ENCODE results near the gene MYOM3. TPM values are rescaled to one million over a fixed set of nuclear protein-coding genes. Genes with fewer than 3 reads are reported as not detected.
A peak's percentile ranks its signal among the peaks of the same experiment; 100 is the strongest.
"Not testable (repeated sequence)": the region's sequence is repeated elsewhere in the genome, so short reads cannot be mapped to it uniquely, and the experiment has no call there.

MYOM3 gene
- total and polyA plus RNA-seq, 4 donors: 0.11 to 0.98 (median 0.31) TPM

GRCh38 chr1:24012878-24013277 lies 99.1 kb downstream of the MYOM3 start:
- not testable (repeated sequence) for H3K36me3 ChIP-seq (ENCODE audit: control insufficient read depth, insufficient read depth, low read length); H3K4me1 ChIP-seq (ENCODE audit: control insufficient read depth, insufficient read depth, low read length); DNase-seq (ENCODE audit: low read depth in 4 of 6, low spot score in 6 of 6); H3K27ac ChIP-seq (ENCODE audit: low read depth, low read length); H3K9me3 ChIP-seq (ENCODE audit: control insufficient read depth, insufficient read depth, low read length); H3K27me3 ChIP-seq (ENCODE audit: control insufficient read depth, insufficient read depth, low read length); H3K4me3 ChIP-seq (ENCODE audit: low read depth, low read length)
- no CpG with 5 or more reads among the region's 8 CpGs for WGBS (ENCODE audit: insufficient coverage)

GRCh38 chr1:24010650-24011049 lies 101.3 kb downstream of the MYOM3 start:
- no peaks in the 10 kb centered on the region for H3K9me3 ChIP-seq (ENCODE audit: control insufficient read depth, insufficient read depth, low read length)
- H3K27ac ChIP-seq (ENCODE audit: low read depth, low read length): no peak overlapping the region
- WGBS (ENCODE audit: insufficient coverage): 71% methylated on average over 3 of the region's 5 CpGs
- H3K4me1 ChIP-seq (ENCODE audit: control insufficient read depth, insufficient read depth, low read length): no peaks in the 10 kb centered on the region
- H3K36me3 ChIP-seq (ENCODE audit: control insufficient read depth, insufficient read depth, low read length): no peaks in the 10 kb centered on the region
- H3K4me3 ChIP-seq (ENCODE audit: low read depth, low read length): no peak overlapping the region
- H3K27me3 ChIP-seq (ENCODE audit: control insufficient read depth, insufficient read depth, low read length): no peaks in the 10 kb centered on the region
- no peak for DNase-seq (ENCODE audit: low read depth in 4 of 6, low spot score in 6 of 6)

- H3K4me1 ChIP-seq (ENCODE audit: control insufficient read depth, insufficient read depth, low read length): no peaks in the 10 kb centered on the region
- 86% methylated on average over 1 of the region's 1 CpG for WGBS (ENCODE audit: insufficient coverage)
- no peaks in the 10 kb centered on the region for H3K36me3 ChIP-seq (ENCODE audit: control insufficient read depth, insufficient read depth, low read length)
- DNase-seq (ENCODE audit: low read depth in 4 of 6, low spot score in 6 of 6): no peak
- no peak overlapping the region for H3K27ac ChIP-seq (ENCODE audit: low read depth, low read length)
- H3K9me3 ChIP-seq (ENCODE audit: control insufficient read depth, insufficient read depth, low read length): no peaks in the 10 kb centered on the region
- H3K27me3 ChIP-seq (ENCODE audit: control insufficient read depth, insufficient read depth, low read length): no peaks in the 10 kb centered on the region
- no peak overlapping the region for H3K4me3 ChIP-seq (ENCODE audit: low read depth, low read length)
Observed at GRCh38 chr1:24009406-24009805, 102.5 kb downstream of the MYOM3 start.

GRCh38 chr1:24008574-24009184 lies 103.3 kb downstream of the MYOM3 start:
- peak in 2 of 6 donors; percentile 51 to 76 for DNase-seq (ENCODE audit: low read depth in 4 of 6, low spot score in 6 of 6)

GRCh38 chr1:24007079-24007478 lies 104.9 kb downstream of the MYOM3 start:
- Histone ChIP-seq H3K27me3 (ENCODE audit: control insufficient read depth, insufficient read depth, low read length) (no peaks in the 10 kb centered on the region), H3K4me1 (ENCODE audit: control insufficient read depth, insufficient read depth, low read length) (no peaks in the 10 kb centered on the region), H3K36me3 (ENCODE audit: control insufficient read depth, insufficient read depth, low read length) (no peaks in the 10 kb centered on the region), H3K9me3 (ENCODE audit: control insufficient read depth, insufficient read depth, low read length) (no peaks in the 10 kb centered on the region), H3K27ac (ENCODE audit: low read depth, low read length) (no peak overlapping the region), H3K4me3 (ENCODE audit: low read depth, low read length) (no peak overlapping the region)
- DNase-seq (ENCODE audit: low read depth in 4 of 6, low spot score in 6 of 6): no peak

More at GRCh38 chr1:24008574-24009184, 103.3 kb downstream of the MYOM3 start:
- not testable (repeated sequence) for H3K27ac ChIP-seq (ENCODE audit: low read depth, low read length); H3K9me3 ChIP-seq (ENCODE audit: control insufficient read depth, insufficient read depth, low read length); H3K4me3 ChIP-seq (ENCODE audit: low read depth, low read length); H3K27me3 ChIP-seq (ENCODE audit: control insufficient read depth, insufficient read depth, low read length); H3K4me1 ChIP-seq (ENCODE audit: control insufficient read depth, insufficient read depth, low read length); H3K36me3 ChIP-seq (ENCODE audit: control insufficient read depth, insufficient read depth, low read length)
- WGBS (ENCODE audit: insufficient coverage): 100% methylated on average over 1 of the region's 3 CpGs

Other genes with a start within 250 kb of the MYOM3 start
- gene FUCA1, start 243.8 kb downstream of the MYOM3 start, total RNA-seq: 10 to 100 TPM; 32.9 to 39.1 TPM
- 10 to 100 TPM; 20.2 to 21.0 TPM for gene FUCA1, start 243.8 kb downstream of the MYOM3 start, polyA plus RNA-seq (ENCODE audit: insufficient read length in 2 of 2)
- gene CNR2, start 198.8 kb downstream of the MYOM3 start, total RNA-seq: under 1 TPM; 0.06 to 0.10 TPM
- under 1 TPM; 0.05 to 0.08 TPM for gene CNR2, start 198.8 kb downstream of the MYOM3 start, polyA plus RNA-seq (ENCODE audit: insufficient read length in 2 of 2)
- 10 to 100 TPM; 87.1 to 96.1 TPM for gene PNRC2, start 152.3 kb downstream of the MYOM3 start, total RNA-seq
- gene PNRC2, start 152.3 kb downstream of the MYOM3 start, polyA plus RNA-seq (ENCODE audit: insufficient read length in 2 of 2): 100 to 1,000 TPM; 109 to 149 TPM
- gene SRSF10, start 131.8 kb downstream of the MYOM3 start, total RNA-seq: 100 to 1,000 TPM in 1 of 2 donors, 10 to 100 TPM in 1; 99.0 to 109 TPM
- 100 to 1,000 TPM; 121 to 124 TPM for gene SRSF10, start 131.8 kb downstream of the MYOM3 start, polyA plus RNA-seq (ENCODE audit: insufficient read length in 2 of 2)
- under 1 TPM; 0.06 to 0.10 TPM for gene IL22RA1, start 31.0 kb upstream of the MYOM3 start, total RNA-seq
- not detected for gene IL22RA1, start 31.0 kb upstream of the MYOM3 start, polyA plus RNA-seq (ENCODE audit: insufficient read length in 2 of 2)
- under 1 TPM; 0.59 to 0.72 TPM for gene IFNLR1, start 75.2 kb upstream of the MYOM3 start, total RNA-seq
- gene IFNLR1, start 75.2 kb upstream of the MYOM3 start, polyA plus RNA-seq (ENCODE audit: insufficient read length in 2 of 2): 1 to 10 TPM in 1 of 2 donors, under 1 TPM in 1; 0.74 to 1.6 TPM
- 1 to 10 TPM in 1 of 2 donors, under 1 TPM in 1; 0.69 to 2.5 TPM for gene GRHL3, start 207.2 kb upstream of the MYOM3 start, total RNA-seq
- 1 to 10 TPM; 2.9 to 3.0 TPM for gene GRHL3, start 207.2 kb upstream of the MYOM3 start, polyA plus RNA-seq (ENCODE audit: insufficient read length in 2 of 2)